ENCODE data around the gene NKX2-3. TPM values are rescaled to one million over a fixed set of nuclear protein-coding genes. Genes with fewer than 3 reads are reported as not detected.

NKX2-3 gene
- total and polyA plus RNA-seq, 8 donors = 0.45 to 5.8 (median 1.1) TPM; not detected in 1

GRCh38 chr10:99579971-99580370, 47.2 kb downstream of the NKX2-3 start:
- Histone ChIP-seq H3K36me3 (no peaks in the 10 kb centered on the region), H3K9me3 (no peaks in the 10 kb centered on the region), H3K27me3 (peaks cover 0 to 41% (median 0%) of the 10 kb centered on the region in 3 donors), H3K4me1 (no peaks in the 10 kb centered on the region), H3K4me3 (no peak overlapping the region), H3K27ac (no peak overlapping the region)
- TF ChIP-seq POLR2AphosphoS5 (IDR thresholded peaks at IDR 0.05) (no peak), POLR2A (IDR thresholded peaks at IDR 0.05) (no peak), EP300 (IDR thresholded peaks at IDR 0.05) (no peak), CTCF (IDR thresholded peaks at IDR 0.05) (no peak)
- no peak for DNase-seq
- intact Hi-C loops (cut with DNase I; ENCODE audit: low total_unique reads) = no loop called here
- WGBS, 5 donors = 61 to 87% (median 79%) methylated on average over 1 of the region's 1 CpG

- no peaks in the 10 kb centered on the region for H3K4me1 ChIP-seq
- no peaks in the 10 kb centered on the region for H3K36me3 ChIP-seq
- intact Hi-C loops (cut with DNase I; ENCODE audit: low total_unique reads) = no loop called here
- TF ChIP-seq POLR2A (IDR thresholded peaks at IDR 0.05) (no peak), CTCF (IDR thresholded peaks at IDR 0.05) (no peak), POLR2AphosphoS5 (IDR thresholded peaks at IDR 0.05) (no peak), EP300 (IDR thresholded peaks at IDR 0.05) (no peak)
- WGBS, 5 donors = 50 to 67% (median 64%) methylated on average over 6 of the region's 6 CpGs
- H3K27me3 ChIP-seq = peaks cover 0 to 41% (median 0%) of the 10 kb centered on the region in 3 donors
- no peaks in the 10 kb centered on the region for H3K9me3 ChIP-seq
- H3K4me3 ChIP-seq = no peak overlapping the region
- H3K27ac ChIP-seq = no peak overlapping the region
- DNase-seq = no peak
These were observed 49.6 kb downstream of the NKX2-3 start for GRCh38 chr10:99582255-99582770.

- DNase-seq = no peak
- H3K4me3 ChIP-seq = no peak overlapping the region
- no peaks in the 10 kb centered on the region for H3K36me3 ChIP-seq
- H3K9me3 ChIP-seq = no peaks in the 10 kb centered on the region
- 52 to 61% (median 53%) methylated on average over 8 of the region's 8 CpGs for WGBS, 5 donors
- no peaks in the 10 kb centered on the region for H3K4me1 ChIP-seq
- TF ChIP-seq CTCF (IDR thresholded peaks at IDR 0.05) = no peak
- no peak for TF ChIP-seq POLR2A (IDR thresholded peaks at IDR 0.05)
- no peak for TF ChIP-seq POLR2AphosphoS5 (IDR thresholded peaks at IDR 0.05)
- no peak for TF ChIP-seq EP300 (IDR thresholded peaks at IDR 0.05)
- H3K27ac ChIP-seq = no peak overlapping the region
- intact Hi-C loops (cut with DNase I; ENCODE audit: low total_unique reads) = no loop called here
- peaks cover 0 to 32% (median 0%) of the 10 kb centered on the region in 3 donors for H3K27me3 ChIP-seq
These were observed 50.9 kb downstream of the NKX2-3 start for GRCh38 chr10:99583687-99584086.

Other genes with a start within 250 kb of the NKX2-3 start
- gene CNNM1, start 203.6 kb upstream of the NKX2-3 start, total RNA-seq = under 1 TPM in 4 of 5 donors, not detected in 1; under 0.01 to 0.87 (median 0.33) TPM
- gene CNNM1, start 203.6 kb upstream of the NKX2-3 start, polyA plus RNA-seq = under 1 TPM; 0.19 to 0.53 (median 0.31) TPM
- gene GOT1, start 102.3 kb upstream of the NKX2-3 start, total RNA-seq = 100 to 1,000 TPM in 1 of 5 donors, 10 to 100 TPM in 4; 38.1 to 131 (median 55.4) TPM
- 10 to 100 TPM; 25.5 to 37.5 (median 33.9) TPM for gene GOT1, start 102.3 kb upstream of the NKX2-3 start, polyA plus RNA-seq
- 100 to 1,000 TPM in 1 of 5 donors, 10 to 100 TPM in 3, 1 to 10 TPM in 1; 7.5 to 225 (median 43.5) TPM for gene SLC25A28, start 87.5 kb downstream of the NKX2-3 start, total RNA-seq
- gene SLC25A28, start 87.5 kb downstream of the NKX2-3 start, polyA plus RNA-seq = 10 to 100 TPM; 49.9 to 90.4 (median 57.9) TPM
- 10 to 100 TPM in 4 of 5 donors, not detected in 1; 12.2 to 36.2 (median 23.1) TPM for gene ENTPD7, start 126.6 kb downstream of the NKX2-3 start, total RNA-seq
- gene ENTPD7, start 126.6 kb downstream of the NKX2-3 start, polyA plus RNA-seq = 1 to 10 TPM; 1.2 to 4.0 (median 2.1) TPM
- 10 to 100 TPM in 4 of 5 donors, 1 to 10 TPM in 1; 9.3 to 34.3 (median 14.0) TPM for gene COX15, start 199.2 kb downstream of the NKX2-3 start, total RNA-seq
- gene COX15, start 199.2 kb downstream of the NKX2-3 start, polyA plus RNA-seq = 10 to 100 TPM; 10.0 to 13.7 (median 12.4) TPM
- 10 to 100 TPM in 4 of 5 donors, 1 to 10 TPM in 1; 2.6 to 63.0 (median 45.2) TPM for gene CUTC, start 199.3 kb downstream of the NKX2-3 start, total RNA-seq
- gene CUTC, start 199.3 kb downstream of the NKX2-3 start, polyA plus RNA-seq = 10 to 100 TPM; 22.4 to 33.6 (median 28.0) TPM
- gene ABCC2, start 249.7 kb downstream of the NKX2-3 start, total RNA-seq = 1 to 10 TPM in 1 of 5 donors, under 1 TPM in 4; under 0.01 to 6.8 (median 0.58) TPM
- gene ABCC2, start 249.7 kb downstream of the NKX2-3 start, polyA plus RNA-seq = 1 to 10 TPM in 1 of 3 donors, under 1 TPM in 2; 0.50 to 1.2 (median 0.93) TPM

Data from stomach (tissue), 9 donors.